CD4-positive, alpha-beta T cell treated with Interleukin-15 for 4 hours (primary cell): ENCODE results near the gene SRGAP2C.
"Not testable (repeated sequence)": the region's sequence is repeated elsewhere in the genome, so short reads cannot be mapped to it uniquely, and the experiment has no call there.

Experiments
- DNase-seq: peaks from one replicate; pipeline ENCODE4 v3.0.0-alpha.2; 2020; ENCODE audit warnings: low spot score

The SRGAP2C gene

GRCh38 chr1:121227544-121228330, 43.0 kb downstream of the SRGAP2C start:
- DNase-seq = not testable (repeated sequence)

DNA sequence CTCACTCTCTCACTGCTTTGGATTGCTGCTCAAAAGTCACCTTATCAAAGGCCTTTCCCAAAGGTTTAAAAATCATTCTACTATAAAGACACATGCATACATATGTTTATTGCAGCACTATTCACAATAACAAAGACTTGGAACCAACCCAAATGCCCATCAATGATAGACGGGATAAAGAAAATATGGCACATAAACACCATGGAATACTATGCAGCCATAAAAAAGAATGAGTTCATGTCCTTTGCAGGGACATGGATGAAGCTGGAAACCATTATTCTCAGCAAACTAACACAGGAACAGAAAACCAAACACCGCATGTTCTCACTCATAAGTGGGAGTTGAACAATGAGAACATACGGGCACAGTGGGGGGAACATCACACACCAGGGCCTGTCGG, 45.9 kb downstream of the SRGAP2C start:
- DNase-seq = not testable (repeated sequence)

DNA sequence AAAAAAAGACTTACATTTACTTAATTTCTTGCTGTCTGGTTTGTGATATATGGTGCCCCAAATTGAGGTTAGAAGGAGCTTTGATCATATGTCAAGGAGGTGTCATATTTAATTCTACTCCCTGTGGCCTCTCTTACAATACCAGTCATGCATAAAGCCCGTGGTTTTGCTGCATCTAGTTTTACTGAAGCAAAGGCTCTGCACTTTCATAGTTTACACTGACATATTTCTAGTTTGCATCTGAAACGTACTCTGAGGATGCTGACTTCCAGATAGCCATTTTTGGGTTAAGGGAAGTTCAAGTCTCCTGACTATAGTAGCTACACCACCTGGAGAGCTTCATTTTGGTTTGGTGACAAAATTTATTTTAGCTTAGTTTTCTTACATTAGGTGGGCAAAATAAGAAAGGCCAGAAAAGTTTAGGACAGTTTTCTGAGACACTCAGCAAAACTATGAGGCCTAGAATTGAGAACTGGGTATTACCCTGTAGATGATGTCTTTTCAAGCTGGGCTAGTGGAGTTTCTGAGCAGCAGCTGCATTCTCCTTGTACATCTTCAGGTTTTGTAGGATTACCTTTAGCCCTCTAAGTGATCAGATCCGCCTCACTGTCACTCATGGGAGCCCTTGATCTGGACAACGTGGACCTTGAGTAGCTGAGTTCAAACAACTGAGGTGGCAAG, 47.8 kb downstream of the SRGAP2C start:
- not testable (repeated sequence) for DNase-seq

DNA sequence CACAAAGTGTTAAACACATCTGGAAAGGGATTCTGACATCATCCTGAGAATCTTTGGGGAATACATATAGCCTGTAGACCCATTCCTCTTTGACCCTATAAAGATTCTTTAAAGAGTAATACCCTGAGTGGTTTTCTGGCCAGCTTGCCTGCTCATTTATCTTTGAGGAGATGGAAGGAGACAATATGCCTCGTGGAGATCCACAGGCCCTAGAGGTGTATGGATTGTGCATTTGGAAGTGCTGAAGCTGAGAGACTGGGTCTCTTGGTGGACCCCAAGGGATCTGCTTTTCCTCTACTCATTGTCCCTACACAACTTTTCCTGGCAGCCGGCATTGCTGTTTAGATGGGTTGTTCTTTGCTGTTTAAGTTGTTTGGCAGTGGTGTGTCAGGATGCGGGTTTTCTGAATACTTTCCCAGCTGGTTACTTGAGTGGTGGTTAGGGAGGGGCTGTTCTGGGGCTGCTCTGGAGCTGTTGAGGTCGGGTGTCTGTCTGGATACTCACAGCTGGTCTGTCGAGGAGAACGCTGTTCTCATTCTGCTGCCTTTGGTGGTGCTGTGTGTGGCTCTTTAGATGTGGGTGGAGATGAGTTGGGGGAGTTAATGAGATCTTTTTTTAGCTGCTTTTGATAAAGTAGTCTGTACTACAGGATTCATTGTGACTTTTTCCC, 49.5 kb downstream of the SRGAP2C start:
- DNase-seq = not testable (repeated sequence)

GRCh38 chr1:121238384-121238783, 53.6 kb downstream of the SRGAP2C start:
- not testable (repeated sequence) for DNase-seq

- DNase-seq = not testable (repeated sequence)
Observed at GRCh38 chr1:121243913-121244312, 59.1 kb downstream of the SRGAP2C start.

DNA sequence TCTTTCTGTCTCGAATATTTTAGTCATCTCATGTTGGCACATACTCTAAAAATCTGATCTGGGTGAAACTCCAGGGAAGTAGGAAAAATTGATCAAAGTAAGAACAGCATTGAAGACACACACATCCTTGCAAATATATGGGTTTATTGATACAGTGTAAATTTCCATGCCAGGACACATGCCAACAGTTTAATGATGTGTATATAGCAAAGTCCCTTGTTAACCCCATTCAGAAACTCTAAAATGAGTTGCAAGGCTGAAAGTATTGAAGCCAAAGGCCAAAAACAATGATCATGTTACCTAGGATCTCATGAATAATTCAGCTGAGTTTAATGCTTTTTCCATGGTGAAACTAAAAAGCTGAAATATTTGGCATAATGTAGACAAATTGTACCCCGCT, 61.6 kb downstream of the SRGAP2C start:
- not testable (repeated sequence) for DNase-seq

GRCh38 chr1:121252656-121253055, 67.9 kb downstream of the SRGAP2C start:
- DNase-seq = not testable (repeated sequence)

DNA sequence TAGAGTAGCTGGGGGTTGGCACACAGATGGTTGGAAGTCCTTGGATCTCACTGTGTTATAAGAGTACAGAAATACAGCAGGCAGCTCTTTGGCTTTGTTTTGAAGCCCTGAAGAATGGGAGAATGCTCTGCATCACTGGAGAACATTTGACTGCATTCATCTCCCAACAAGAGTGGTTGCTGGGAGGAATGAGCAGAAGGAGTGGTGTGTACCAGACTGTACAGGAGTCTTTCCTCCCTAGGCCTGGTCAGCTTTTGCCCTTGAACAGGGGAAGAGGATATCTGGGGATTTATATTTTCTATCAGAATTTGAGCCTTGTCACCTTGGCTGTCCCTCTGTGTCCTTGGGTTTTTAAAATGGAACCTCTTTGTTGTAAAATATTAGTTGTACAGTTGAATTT, 69.8 kb downstream of the SRGAP2C start:
- DNase-seq = not testable (repeated sequence)

- DNase-seq = not testable (repeated sequence)
Observed at GRCh38 chr1:121257632-121258031, 72.9 kb downstream of the SRGAP2C start.

- DNase-seq = not testable (repeated sequence)
Observed at GRCh38 chr1:121258134-121258533, 73.4 kb downstream of the SRGAP2C start.

GRCh38 chr1:121260205-121260604, 75.4 kb downstream of the SRGAP2C start:
- not testable (repeated sequence) for DNase-seq

GRCh38 chr1:121262163-121262562, 77.4 kb downstream of the SRGAP2C start:
- DNase-seq = not testable (repeated sequence)

DNA sequence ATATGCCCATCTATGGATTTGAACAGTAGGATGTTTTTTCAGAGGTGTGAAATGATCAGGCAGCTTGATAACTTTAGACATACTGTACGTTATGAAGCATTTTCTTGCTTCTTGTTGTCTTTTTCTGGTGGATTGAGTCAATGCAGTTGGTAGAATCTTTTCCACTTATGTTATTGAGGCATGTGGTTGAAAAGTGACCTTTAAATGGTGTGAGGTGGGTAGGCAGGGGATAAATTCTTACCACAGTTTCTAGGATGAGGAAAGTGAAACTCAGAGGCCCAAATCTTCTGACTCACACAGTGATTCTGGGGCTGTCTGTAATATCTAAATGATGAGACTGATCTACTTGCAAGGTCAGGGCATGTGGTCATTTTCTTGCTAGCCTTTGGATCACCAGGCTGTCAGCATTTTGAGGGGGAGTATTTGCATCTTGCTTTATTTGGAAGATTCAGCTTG, 79.0 kb downstream of the SRGAP2C start:
- peak; percentile 19 for DNase-seq

GRCh38 chr1:121267072-121267471, 82.3 kb downstream of the SRGAP2C start:
- DNase-seq = not testable (repeated sequence)

- DNase-seq = not testable (repeated sequence)
Observed at GRCh38 chr1:121269309-121269708, 84.5 kb downstream of the SRGAP2C start.

DNA sequence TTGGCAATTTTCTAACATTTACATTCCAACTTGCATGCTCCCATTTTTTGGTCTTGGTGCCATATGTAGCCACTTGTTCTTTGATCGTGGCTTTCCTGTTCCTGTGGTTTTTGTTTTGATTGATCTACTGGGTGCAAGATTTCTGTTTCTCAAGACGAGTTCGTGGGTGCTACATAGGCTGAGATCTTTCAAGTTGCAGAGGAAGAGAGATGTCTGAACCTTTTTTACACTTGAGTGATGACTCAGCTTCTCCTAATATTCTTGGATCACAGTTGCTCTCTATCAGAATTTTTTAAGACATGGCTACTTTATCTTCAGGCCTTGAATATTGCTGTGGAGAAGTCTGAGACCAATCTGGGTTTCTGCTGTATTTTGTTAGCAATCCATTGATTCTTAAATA, 85.2 kb downstream of the SRGAP2C start:
- not testable (repeated sequence) for DNase-seq

DNA sequence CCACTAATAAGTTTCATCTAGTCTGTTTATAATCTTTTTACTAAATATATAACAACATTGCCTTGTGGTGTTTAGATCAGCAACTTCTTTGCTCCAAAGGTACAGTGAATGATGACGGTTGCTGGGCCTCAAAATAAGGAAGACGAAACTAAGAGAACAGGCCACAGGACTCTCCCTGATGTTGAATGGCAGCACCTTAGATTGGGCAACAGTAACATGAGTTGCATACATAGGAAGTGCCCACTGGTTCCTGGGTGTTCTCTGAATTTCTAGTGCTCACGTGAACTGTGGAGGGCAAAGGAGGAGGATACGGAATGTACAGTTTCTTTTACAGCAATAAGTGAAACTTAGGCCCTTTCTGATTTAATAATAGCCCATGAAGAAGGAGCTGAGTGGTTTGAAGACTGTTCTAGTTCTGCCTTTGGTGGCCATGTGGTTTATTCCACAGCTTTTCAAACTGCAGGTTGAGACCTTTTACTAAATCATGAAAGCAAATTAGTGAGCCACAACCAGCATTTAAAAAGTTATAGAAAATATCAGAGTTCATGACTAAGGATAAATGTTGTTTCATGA, 86.5 kb downstream of the SRGAP2C start:
- not testable (repeated sequence) for DNase-seq

- not testable (repeated sequence) for DNase-seq
Observed at GRCh38 chr1:121275435-121275834, 90.7 kb downstream of the SRGAP2C start.

GRCh38 chr1:121278202-121278601, 93.4 kb downstream of the SRGAP2C start:
- not testable (repeated sequence) for DNase-seq

GRCh38 chr1:121278777-121279547, 94.2 kb downstream of the SRGAP2C start:
- not testable (repeated sequence) for DNase-seq
